GM12864 (cell line): ENCODE data around the gene RHOF.
"Not testable (repeated sequence)": the region's sequence is repeated elsewhere in the genome, so short reads cannot be mapped to it uniquely, and the experiment has no call there.

Experiments used
- DNase-seq: peaks from one replicate; pipeline ENCODE4 v3.0.0-alpha.2; 2011; ENCODE audit warnings: low read depth
- H3K4me3 ChIP-seq: 2 replicates; pipeline ENCODE4 v1.5.1; 2011; ENCODE audit warnings: mild to moderate bottlenecking, low read depth, low read length, control low read depth
- TF ChIP-seq, protein P1 (sequence below): IDR thresholded peaks from 2 replicates; pipeline ENCODE4 v1.5.1; 2011; ENCODE audit warnings: low read depth, mild to moderate bottlenecking, moderate library complexity, low read length, control low read depth, inconsistent platforms; ENCODE audit errors: missing control alignments

The RHOF gene

GRCh38 chr12:121795034-121795968, 1.8 kb upstream of the RHOF start:
- H3K4me3 ChIP-seq, result no peak overlapping the region
- DNase-seq, result no peak
- TF ChIP-seq, protein P1, sequence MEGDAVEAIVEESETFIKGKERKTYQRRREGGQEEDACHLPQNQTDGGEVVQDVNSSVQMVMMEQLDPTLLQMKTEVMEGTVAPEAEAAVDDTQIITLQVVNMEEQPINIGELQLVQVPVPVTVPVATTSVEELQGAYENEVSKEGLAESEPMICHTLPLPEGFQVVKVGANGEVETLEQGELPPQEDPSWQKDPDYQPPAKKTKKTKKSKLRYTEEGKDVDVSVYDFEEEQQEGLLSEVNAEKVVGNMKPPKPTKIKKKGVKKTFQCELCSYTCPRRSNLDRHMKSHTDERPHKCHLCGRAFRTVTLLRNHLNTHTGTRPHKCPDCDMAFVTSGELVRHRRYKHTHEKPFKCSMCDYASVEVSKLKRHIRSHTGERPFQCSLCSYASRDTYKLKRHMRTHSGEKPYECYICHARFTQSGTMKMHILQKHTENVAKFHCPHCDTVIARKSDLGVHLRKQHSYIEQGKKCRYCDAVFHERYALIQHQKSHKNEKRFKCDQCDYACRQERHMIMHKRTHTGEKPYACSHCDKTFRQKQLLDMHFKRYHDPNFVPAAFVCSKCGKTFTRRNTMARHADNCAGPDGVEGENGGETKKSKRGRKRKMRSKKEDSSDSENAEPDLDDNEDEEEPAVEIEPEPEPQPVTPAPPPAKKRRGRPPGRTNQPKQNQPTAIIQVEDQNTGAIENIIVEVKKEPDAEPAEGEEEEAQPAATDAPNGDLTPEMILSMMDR, result peak; percentile 98

DNA sequence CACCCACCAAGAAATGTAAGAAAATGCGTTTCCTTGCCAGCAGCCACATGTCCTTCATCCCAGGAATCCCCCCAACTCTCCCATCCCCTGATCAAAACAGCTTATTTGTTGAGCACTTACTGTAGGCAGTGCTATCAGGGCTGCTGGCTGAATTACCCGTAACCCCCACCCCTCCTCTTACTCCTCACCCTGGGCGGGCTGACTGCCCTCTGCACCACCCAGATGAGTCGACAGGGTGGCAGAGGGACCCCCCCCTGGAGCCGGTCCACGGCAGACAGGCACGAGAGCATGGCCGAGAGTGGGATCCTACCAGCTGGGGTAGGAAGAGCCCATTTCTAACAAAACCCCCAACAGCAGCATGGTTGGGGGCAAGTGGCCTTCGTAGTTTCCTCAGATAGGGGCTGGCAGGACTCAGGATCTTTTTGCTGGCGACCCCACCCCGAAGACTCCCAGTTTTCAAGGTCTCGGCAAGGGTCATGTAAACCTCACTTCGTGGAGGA, 1.1 kb upstream of the RHOF start:
- DNase-seq, result no peak
- peak overlapping the region; percentile 20 for H3K4me3 ChIP-seq
- TF ChIP-seq, protein P1, result no peak

DNA sequence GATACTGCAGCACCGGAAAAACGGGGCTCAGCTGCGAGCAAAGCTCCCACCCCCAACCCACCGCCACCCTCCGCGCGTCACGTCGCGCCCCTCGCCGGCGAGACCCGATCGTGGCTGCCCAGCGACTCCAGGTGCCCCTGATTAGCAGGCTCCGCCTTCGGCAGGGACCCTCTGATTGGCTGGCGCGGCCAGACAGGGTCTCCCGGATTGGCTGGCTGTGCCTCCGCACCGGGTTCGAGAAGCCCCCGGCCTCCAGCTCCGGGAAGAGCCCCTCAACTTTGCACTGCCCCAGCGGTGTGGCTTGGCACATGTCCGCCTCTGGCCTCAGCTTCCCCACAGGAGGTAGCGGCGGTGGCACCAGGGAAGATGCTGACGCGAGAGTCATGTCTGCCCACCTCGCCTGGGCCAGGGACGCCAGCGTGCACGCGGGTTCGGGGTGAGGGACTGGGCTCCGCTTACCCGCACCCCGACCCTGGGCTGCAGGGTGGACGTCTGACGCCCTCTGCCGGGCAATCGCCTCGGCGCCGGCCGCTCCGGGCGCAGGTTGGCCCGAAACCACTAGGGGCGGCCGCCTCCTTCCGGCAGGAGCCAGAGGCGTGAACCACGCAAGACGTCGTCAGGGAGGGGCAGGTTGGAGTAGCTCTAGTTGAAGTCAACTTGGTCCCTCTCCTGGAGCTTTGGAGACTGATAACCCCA, 498 bp upstream of the RHOF start:
- H3K4me3 ChIP-seq, result peak overlapping the region; percentile 84
- peak; percentile 79 for DNase-seq
- TF ChIP-seq, protein P1, result peak; percentile 100

DNA sequence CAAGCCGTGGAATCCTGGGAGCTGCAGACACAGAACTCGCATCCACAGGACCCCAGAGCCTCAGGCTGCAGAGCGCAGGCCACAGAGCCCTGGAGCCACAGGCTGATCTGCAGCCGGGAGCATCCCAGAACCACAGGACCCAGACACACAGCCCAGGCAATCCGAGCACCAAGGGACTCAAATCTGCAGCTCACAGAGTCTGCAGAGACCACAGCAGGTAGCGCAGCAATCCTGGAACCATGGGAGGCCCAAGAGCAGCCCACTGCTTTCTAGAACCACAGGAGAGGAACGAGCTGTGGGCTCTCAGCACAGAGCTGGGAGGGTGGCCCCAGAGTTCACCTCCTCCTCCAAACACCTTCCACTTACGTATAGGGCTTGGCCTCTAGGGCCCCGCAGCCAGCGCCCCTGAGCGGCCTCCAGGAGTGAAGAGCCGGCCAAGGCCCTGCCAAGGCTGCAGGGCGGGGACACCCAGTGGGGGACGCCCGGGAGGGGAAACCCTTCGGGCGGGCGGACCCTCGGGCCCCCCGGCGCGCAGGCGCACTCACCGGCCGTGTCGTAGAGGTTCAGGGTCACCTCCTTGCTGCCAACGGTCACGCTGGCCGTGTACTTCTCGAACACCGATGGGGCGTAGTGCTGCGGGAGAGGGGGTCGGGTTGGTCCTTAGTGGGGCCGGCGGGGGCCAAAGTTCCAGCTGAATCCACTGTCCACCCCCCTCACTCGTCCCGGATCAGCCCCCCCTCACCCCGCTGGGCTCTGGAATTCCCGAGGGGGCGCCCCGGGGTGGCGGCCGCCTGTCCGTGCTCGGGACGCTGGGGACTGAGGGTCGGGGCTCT, 665 bp downstream of the RHOF start:
- TF ChIP-seq, protein P1, result no peak
- no peak for DNase-seq
- peak overlapping the region; percentile 84 for H3K4me3 ChIP-seq

DNA sequence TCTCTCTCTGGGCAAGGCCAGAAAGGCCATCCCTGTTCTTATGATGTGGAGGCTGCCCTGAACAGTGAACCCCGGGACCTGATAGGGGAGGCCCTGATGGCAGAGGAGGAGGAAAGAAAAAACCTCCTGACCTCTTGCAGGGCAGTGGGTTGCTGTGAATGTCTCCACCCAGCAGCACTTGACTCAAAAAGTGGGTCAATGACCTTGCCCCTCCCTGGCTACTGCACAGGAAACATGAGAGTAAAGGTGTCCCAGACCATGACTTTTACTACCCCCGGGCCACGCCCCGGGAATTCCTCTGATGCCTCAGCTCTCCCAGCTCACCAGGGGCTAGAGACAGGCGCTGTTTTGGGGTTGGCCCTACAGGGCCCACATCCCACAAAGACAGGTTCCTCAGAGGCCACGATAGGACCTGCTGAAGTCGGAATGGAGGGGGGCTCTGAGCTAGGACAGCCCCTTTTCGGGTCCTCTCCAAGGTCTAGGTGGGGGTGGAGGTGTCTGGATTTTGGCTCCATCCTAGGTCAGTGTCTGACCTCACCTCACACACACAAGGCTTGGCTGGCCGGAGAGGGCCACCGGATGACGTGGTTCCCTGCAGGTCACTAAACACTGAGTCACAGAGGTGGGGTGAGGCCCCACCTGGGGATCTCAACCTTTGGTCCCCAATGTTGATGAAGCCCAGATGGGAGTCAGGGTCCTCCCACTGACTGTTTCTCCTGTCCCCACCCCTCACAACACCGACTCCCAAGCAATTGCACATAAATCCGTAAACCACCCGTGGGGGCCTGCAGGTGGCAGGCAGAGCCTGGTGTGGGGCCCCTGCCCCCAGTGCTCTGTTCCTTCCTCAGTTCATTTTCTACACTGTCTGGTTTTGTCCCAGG, 1.6 kb downstream of the RHOF start:
- H3K4me3 ChIP-seq, result peak overlapping the region; percentile 84
- DNase-seq, result no peak
- TF ChIP-seq, protein P1, result no peak

- not testable (repeated sequence) for DNase-seq
- peak overlapping the region; percentile 33 for H3K4me3 ChIP-seq
These were observed 2.7 kb downstream of the RHOF start for GRCh38 chr12:121790785-121791184.
